ENCODE data around the gene SPARCL1.

The SPARCL1 gene

GRCh38 chr4:87541521-87541920 lies 12.3 kb upstream of the SPARCL1 start:
- no peak for DNase-seq

DNA sequence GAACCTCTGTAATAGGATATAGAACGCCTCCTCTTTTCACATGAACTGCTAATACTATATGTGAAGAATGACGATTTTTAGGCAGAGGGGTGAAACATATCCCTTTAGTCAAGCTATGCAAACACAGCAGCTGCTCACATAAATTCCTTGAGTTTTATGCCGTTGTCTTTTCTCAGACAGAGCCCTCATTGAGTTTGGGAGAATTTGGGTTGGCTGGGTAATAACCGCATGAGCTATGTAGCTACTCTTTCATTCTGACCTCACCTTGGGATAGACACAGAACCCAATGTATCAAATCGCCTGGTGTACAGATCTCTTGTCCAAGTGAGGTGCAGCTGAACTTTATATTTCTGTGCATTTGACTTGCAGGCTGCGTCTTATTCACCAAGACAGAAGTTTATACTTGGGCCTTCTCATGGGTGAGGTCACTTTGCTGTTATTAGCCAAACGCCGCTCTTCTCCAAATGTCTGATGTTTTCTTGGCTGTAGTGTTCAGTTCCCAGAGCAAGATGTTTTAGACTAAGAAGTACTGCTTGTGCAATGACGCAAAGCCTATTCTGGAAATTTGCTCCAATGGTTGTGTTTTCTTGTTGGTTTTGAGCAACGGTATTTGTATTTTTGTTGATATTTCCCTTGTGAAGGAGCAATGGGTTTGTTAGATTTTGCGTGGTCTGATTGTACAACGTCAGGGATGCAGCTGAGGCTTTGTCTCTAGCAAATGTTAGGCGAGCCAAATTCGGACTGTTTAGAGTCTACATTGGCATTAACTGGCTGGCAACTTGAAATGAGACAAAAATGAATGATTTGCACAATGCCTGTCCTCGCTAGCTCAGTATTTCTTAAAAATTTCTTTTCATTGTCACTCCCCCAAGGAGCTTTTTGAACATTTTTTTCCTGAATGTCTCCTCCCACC lies 11.2 kb upstream of the SPARCL1 start:
- DNase-seq, result no peak

DNA sequence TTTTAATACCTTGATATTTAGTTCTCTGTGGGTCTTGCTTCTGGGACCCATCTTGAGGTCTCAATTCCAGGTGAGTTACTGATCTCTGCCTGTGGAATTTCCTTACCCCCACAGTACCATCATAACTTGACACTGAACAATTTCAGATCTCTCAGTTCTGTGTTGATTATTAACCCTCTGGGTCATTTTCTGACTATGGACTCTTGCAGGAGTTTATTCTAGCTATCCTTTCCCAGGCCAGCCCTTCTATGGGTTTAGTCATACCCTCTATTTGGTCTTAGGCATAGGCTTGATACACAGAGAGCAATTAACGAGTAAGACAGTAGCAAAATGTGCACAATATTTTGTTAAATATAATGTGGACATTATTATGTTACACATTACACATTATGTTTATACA lies 3.7 kb upstream of the SPARCL1 start:
- DNase-seq, result no peak

DNA sequence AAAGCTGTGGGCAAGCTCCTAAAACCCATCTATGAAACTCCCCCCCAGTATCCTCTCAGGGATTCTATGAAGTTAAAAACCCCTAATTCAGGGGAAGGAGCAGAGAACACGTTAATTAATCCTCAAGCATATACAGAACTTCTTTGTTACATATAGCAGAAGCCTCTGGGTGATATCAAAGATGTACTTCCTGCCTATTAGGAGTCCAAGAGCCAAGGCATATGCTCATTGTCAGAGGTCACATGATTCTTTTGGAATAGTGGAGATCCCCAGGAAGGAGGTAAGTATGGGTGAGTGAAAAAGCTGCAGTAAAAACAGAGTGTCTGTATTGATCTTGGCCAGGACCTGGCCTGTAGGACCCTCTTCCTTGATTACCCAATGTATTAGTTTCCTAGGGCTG lies 2.9 kb upstream of the SPARCL1 start:
- no peak for DNase-seq

DNA sequence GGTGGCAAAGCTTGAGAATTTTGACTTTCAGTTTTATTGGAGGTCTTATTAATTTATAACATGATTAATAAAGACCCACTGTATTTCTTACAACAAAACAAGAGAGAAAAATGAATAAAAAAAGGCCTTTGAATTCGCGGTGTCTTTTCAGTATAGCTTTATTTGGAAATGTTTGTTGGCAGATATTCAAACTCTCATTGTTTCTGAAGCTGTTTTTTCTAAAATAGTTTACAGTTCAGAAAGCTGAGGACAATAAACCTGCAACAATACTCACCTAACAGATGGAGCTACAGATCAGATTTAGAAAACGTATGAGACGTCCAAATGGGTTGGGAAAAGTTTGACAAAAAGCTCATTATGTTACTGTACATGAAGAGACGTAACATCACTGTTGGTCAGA lies 2.4 kb upstream of the SPARCL1 start:
- DNase-seq, result no peak

- no peak for DNase-seq
Measured at GRCh38 chr4:87530868-87531267, 1.7 kb upstream of the SPARCL1 start.

- DNase-seq, result no peak
Measured at GRCh38 chr4:87530229-87530628, 1.1 kb upstream of the SPARCL1 start.

- no peak for DNase-seq
Measured at GRCh38 chr4:87527431-87528220, 1.6 kb downstream of the SPARCL1 start.

- no peak for DNase-seq
Measured at GRCh38 chr4:87525636-87526295, 3.4 kb downstream of the SPARCL1 start.

GRCh38 chr4:87524456-87524855 lies 4.7 kb downstream of the SPARCL1 start:
- DNase-seq, result no peak

DNA sequence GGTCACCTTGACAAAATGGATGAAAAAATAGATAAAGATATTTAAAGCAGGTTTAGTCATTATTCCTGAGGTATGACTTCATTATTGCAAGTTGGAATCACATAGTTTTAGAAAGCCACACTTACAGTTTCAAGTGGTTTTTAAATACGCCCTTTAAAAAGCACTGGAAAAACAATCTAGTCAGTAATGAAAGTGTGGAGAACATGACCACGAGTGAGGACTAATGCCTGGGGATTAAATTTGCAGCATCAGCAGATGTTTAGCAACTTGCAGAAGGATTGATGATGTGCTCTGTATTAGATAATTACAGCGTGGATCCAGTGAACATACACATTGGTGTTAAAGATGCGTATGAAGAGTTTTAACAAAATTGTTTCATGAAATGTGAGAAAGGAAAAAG lies 5.9 kb downstream of the SPARCL1 start:
- no peak for DNase-seq

- DNase-seq, result no peak
Measured at GRCh38 chr4:87521757-87522374, 7.3 kb downstream of the SPARCL1 start.

DNA sequence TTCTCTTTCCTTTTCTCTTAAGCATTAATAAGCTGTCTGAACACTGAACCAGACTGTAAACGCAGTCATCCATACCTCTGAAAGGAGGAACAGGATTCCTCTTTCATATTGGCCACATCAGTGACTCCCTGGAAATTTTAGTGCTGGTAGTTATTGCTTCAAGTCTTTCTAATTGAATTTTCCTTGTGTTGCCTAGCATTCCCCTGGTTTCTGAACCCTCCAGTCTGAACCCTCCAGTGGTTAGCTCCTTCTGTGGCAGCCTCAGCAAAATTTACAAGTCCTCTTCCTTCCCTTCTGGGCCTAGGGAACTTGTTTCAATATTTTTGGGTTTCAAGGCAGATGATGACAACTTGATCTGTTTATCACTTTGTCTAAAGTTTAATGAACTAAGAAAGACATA lies 7.9 kb downstream of the SPARCL1 start:
- DNase-seq, result no peak

- no peak for DNase-seq
Measured at GRCh38 chr4:87517621-87518020, 11.6 kb downstream of the SPARCL1 start.

GRCh38 chr4:87516683-87517082 lies 12.5 kb downstream of the SPARCL1 start:
- no peak for DNase-seq

GRCh38 chr4:87512400-87512799 lies 16.8 kb downstream of the SPARCL1 start:
- DNase-seq, result no peak

DNA sequence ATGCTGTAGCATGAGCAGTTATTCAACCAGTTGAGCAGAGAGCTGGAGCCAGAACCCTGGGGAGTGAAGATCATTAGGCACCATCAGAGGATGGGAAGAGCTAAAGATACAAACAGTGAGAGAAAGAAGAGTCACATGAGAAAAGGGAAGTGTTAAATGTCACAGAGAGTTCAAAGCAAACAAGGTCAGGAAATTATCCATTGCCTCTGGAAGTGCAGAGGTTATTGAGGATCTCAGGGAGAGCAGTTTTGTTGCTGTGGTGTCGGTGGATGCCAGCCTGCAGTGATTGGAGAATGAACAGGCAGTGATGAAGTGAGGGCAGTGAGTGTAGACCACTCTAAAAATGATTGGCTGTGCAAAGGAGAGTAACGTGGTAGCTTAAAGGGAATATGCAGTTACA lies 17.7 kb downstream of the SPARCL1 start:
- DNase-seq, result no peak

DNA sequence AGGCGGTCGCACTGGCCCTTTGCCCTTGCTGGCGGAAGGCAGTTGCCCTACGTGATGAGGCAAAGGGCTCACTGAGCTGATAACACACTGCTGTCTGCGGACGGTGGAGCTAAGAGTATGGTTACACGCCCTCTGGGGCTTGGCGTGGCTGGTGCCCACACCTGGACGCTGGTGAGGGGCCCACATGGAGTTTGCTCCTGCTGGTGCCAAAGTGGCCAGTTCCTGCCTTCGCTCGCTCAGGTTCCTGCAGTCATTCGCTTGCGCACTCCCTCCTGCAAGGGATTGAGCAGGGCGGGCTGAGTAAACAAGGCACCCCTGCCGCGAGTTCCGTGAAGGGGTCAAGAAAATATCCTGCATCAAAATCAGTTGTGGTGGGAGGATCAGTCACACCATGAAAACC lies 18.4 kb downstream of the SPARCL1 start:
- DNase-seq, result no peak

DNA sequence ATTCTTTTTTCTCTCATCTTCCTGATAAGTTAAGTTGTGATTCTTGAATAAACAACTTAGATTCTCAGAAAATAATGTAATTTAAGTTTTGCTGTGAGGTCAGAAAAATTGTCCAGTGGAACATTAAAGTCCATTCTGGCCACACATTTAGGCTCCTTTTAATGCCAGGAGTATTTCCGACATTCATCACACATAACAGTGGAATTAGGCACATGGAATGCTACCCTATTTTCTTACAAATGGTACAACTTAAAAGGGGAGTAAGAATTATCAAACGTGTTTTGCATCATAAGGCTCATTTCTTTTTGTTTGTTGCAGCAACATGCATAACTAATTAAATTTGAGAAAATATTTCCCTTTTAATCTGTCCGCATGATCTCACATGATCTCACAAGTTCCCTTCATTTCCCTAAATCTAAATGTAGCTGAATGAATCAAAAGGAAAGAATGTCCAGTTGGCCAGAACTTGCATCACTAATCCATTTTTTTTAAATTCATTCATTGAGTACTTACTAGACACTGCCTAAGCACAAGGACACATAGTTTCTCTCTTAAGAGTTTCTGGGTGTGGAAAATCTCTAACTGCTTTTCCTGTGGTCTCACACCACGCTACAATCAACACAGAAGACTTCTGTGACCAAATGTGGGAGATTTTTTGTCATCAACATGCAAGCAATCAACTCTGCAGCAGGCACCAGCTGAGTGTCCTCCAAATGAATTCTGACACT lies 22.0 kb downstream of the SPARCL1 start:
- no peak for DNase-seq

- DNase-seq, result no peak
Measured at GRCh38 chr4:87505862-87506261, 23.3 kb downstream of the SPARCL1 start.

DNA sequence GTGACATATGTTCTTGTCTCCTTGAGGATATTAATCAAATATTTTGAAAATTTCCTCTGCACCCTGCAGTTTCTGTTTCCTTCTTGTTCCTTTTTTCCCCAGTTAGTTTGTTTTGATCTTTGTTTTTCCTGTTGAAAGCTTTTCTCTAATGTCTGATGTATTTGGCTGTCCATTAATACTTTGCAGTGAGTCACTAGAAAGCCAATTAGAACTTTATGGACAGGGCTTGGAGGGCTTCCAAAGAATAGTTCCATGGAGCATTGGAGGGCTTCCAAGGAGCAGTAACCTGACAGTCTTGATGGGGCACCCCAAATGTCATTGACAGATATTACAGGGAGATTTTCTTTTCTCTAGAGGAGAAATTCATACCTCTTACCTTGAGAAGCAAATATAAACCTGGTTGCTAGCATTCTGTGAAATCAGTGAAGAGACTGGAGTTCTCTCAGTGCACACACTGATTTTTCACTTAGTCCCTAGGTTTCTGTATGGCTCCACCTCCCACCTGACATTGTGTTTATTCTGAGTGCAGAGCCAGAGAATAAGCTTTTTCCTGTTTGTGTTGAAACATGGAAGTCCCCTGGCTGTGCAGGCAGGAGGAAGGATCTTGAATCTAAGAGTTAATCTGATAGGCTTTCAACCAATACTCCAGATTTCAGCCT lies 26.5 kb downstream of the SPARCL1 start:
- no peak for DNase-seq

DNA sequence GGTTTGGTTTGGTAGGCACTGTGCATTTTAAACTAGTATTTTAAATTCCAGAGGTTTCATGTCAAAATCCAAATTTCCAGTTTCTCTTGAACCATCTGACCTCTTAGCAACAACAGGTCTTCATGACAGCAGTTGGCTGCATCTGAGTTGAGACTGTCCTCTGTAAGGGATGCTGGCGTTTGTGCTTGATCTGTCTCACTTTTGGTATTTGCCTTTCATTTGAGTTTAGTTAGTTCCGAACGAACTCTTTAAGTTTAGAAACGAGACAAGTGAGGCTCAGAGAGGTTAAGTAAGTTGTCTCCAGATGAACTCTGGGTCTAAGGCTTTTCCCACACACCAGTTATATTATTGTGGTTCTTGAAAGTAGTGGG lies 29.1 kb downstream of the SPARCL1 start:
- DNase-seq, result no peak

Measured in RPMI8226 (cell line).